Measurements from ENCODE around the gene ATP5F1A.

- no peak for TF ChIP-seq POLR2AphosphoS5 (IDR thresholded peaks at IDR 0.05; ENCODE audit: low read depth, low read length)
- no peak for TF ChIP-seq POLR2A (IDR thresholded peaks at IDR 0.05; ENCODE audit: low read depth, low read length)
- no peak for TF ChIP-seq TAF1 (IDR thresholded peaks at IDR 0.05; ENCODE audit: borderline replicate concordance, low read depth, low read length)
Observed at GRCh38 chr18:46037512-46038305, 60.4 kb downstream of the ATP5F1A start.

Measured in GM12892 (cell line).